Karpas-422 (cell line): ENCODE data around the gene LYSMD1. TPM values are rescaled to one million over a fixed set of nuclear protein-coding genes. Genes with fewer than 3 reads are reported as not detected.

ENCODE experiments used
- DNase-seq: peaks from one replicate; pipeline ENCODE4 v3.0.0-alpha.2; 2015
- H2AFZ ChIP-seq: fragments of 200-600 bp; sonication (generic); 2 replicates; pipeline ENCODE4 v1.6.1; 2014; ENCODE audit warnings: antibody characterized with exemption, low read length, mixed read lengths
- H3K27ac ChIP-seq: fragments of 200-600 bp; sonication (generic); 2 replicates; pipeline ENCODE4 v1.5.1; 2014; ENCODE audit warnings: mild to moderate bottlenecking, low read length, moderate library complexity
- H3K27me3 ChIP-seq: fragments of 200-600 bp; sonication (generic); 2 replicates; pipeline ENCODE4 v1.6.1; 2014; ENCODE audit warnings: low read length, mixed read lengths
- H3K36me3 ChIP-seq: fragments of 200-600 bp; sonication (generic); 2 replicates; pipeline ENCODE4 v1.6.1; 2014; ENCODE audit warnings: low read length, mixed read lengths; ENCODE audit not compliant: insufficient read depth
- H3K4me1 ChIP-seq: fragments of 200-600 bp; sonication (generic); 2 replicates; pipeline ENCODE4 v1.6.1; 2014; ENCODE audit warnings: mild to moderate bottlenecking, low read length, mixed read lengths
- H3K4me2 ChIP-seq: fragments of 200-600 bp; sonication (generic); 2 replicates; pipeline ENCODE4 v1.6.1; 2014; ENCODE audit warnings: low read length, low read depth, mild to moderate bottlenecking; ENCODE audit not compliant: poor library complexity, severe bottlenecking
- H3K4me3 ChIP-seq: fragments of 200-600 bp; sonication (generic); 2 replicates; pipeline ENCODE4 v1.5.1; 2014; ENCODE audit warnings: mild to moderate bottlenecking, antibody characterized with exemption, low read length, mixed read lengths
- H3K79me2 ChIP-seq: fragments of 200-600 bp; sonication (generic); 2 replicates; pipeline ENCODE4 v1.6.1; 2014; ENCODE audit warnings: mild to moderate bottlenecking, low read length, mixed read lengths
- H3K9ac ChIP-seq: fragments of 200-600 bp; sonication (generic); 2 replicates; pipeline ENCODE4 v1.6.0; 2014; ENCODE audit warnings: low read length
- H3K9me2 ChIP-seq: fragments of 200-600 bp; sonication (generic), shearing (Covaris generic); replicated peaks from 2 replicates; pipeline ENCODE4 v1.6.0; 2014; ENCODE audit warnings: mild to moderate bottlenecking, low read length, moderate library complexity; ENCODE audit not compliant: insufficient read depth
- H3K9me3 ChIP-seq: fragments of 300-700, 200-600 bp; sonication (generic); 2 replicates; pipeline ENCODE4 v1.6.1; 2014; ENCODE audit warnings: low read length, mixed read lengths
- H4K20me1 ChIP-seq: fragments of 200-600 bp; sonication (generic); 2 replicates; pipeline ENCODE4 v1.6.1; 2014; ENCODE audit warnings: mild to moderate bottlenecking, antibody characterized with exemption, low read length, low read depth; ENCODE audit not compliant: insufficient read depth
- total RNA-seq: library from RNA; depleted of rRNA; stranded (reverse); fragments of >200 nt; shearing (Covaris generic); gene quantifications from 2 replicates; pipeline ENCODE4 v1.2.3, GENCODE V29; 2014; ENCODE audit warnings: low replicate concordance; rRNA removed

LYSMD1 gene
- total RNA-seq, 1 experiment from 2014 or later = 2.1 TPM

DNA sequence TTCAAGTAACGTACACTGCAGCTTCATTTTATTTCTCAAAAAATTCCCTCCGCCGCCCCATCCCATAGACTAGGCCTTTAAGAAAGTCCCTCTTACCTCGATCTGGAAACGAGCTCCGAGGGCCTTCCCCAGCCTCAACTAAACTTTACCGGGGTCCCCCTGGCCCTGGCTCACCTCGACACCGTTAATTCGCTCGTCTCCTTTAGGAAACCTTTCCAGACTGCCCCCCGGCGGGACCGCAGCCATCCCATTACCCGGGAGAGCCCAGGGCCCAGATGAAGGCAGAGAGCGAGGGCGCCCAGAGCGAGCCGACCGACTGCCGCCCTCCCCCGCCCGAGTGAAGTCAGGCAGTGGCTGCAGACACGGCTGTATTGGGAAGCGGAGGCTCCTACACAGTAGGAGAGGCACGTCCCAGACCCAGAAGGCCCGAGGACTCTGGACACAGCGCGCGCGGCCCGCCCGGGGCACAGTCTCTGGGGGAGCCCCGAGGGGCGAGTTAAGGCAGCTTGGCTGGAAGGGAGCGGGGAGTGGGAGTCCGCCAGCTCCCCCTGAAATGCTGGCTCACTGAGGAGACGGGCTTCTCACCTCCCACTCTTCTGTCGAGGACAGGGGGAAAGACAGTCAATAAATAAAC, 33.9 kb downstream of the LYSMD1 start:
- H3K4me3 ChIP-seq = no peak overlapping the region
- no peaks in the 10 kb centered on the region for H3K9me2 ChIP-seq
- no peak overlapping the region for H3K27ac ChIP-seq
- no peak overlapping the region for H3K9ac ChIP-seq
- H3K4me1 ChIP-seq = no peaks in the 10 kb centered on the region
- H4K20me1 ChIP-seq = no peaks in the 10 kb centered on the region
- no peak overlapping the region for H3K4me2 ChIP-seq
- DNase-seq = no peak
- no peaks in the 10 kb centered on the region for H3K9me3 ChIP-seq
- H3K27me3 ChIP-seq = no peaks in the 10 kb centered on the region
- no peaks in the 10 kb centered on the region for H3K36me3 ChIP-seq
- no peaks in the 10 kb centered on the region for H3K79me2 ChIP-seq
- no peak overlapping the region for H2AFZ ChIP-seq

DNA sequence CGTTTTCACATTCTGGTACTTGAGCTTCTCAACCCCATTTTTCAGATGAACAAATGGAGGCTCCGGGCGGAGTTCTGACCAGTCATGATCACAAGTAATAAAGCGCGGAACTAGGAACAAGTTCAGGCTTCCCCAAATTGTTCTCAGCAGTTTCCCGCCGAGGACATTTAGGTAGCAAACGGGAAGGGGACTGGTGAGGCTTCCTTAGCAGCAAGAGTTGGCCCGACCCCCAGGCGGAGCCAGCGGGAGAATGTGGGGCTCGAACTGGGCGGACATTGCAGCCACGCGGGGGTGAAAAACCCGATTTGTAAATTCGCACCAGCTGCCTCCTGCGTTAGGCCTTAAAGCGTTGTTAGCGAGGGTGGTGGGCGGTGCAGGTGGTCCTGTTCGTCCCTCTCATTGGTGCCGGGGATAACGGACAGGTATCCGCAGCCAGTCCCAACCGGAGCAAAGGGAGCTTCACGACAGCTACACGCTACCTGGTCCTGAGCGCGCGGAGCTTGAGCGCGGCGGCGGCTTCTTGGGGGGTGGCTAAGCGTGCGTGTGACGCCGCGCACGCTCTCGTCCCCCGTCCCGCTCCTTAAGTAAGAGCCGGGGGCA, 34.6 kb downstream of the LYSMD1 start:
- Histone ChIP-seq H2AFZ (no peak overlapping the region), H3K27me3 (no peaks in the 10 kb centered on the region), H3K9me3 (no peaks in the 10 kb centered on the region), H4K20me1 (no peaks in the 10 kb centered on the region), H3K4me3 (no peak overlapping the region), H3K36me3 (no peaks in the 10 kb centered on the region), H3K9me2 (no peaks in the 10 kb centered on the region), H3K9ac (no peak overlapping the region), H3K4me2 (no peak overlapping the region), H3K4me1 (no peaks in the 10 kb centered on the region), H3K27ac (no peak overlapping the region), H3K79me2 (no peaks in the 10 kb centered on the region)
- DNase-seq = no peak

DNA sequence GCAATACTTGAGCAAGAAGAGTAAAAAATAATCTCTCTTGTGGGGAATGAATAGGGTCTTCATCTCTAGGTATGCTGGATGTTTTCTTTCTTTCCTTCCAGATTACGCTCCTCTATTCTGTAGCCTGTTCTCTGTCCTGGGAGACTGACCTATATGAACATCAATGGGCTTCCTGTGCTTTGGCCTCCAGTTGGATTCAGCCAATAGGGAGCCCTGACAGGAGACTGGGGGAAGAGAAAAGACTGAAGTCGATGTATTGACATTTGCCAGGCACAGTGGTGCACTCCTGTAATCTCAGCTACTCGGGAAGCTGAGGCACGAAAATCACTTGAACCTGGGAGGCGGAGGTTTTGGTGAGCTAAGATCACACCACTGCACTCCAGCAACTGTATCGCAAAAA, 36.9 kb downstream of the LYSMD1 start:
- Histone ChIP-seq H3K36me3 (no peaks in the 10 kb centered on the region), H3K9me2 (no peaks in the 10 kb centered on the region), H3K27ac (no peak overlapping the region), H3K79me2 (no peaks in the 10 kb centered on the region), H3K27me3 (no peaks in the 10 kb centered on the region), H3K9me3 (no peaks in the 10 kb centered on the region), H3K4me2 (no peak overlapping the region), H3K9ac (no peak overlapping the region), H3K4me1 (no peaks in the 10 kb centered on the region), H2AFZ (no peak overlapping the region), H3K4me3 (no peak overlapping the region), H4K20me1 (no peaks in the 10 kb centered on the region)
- no peak for DNase-seq

DNA sequence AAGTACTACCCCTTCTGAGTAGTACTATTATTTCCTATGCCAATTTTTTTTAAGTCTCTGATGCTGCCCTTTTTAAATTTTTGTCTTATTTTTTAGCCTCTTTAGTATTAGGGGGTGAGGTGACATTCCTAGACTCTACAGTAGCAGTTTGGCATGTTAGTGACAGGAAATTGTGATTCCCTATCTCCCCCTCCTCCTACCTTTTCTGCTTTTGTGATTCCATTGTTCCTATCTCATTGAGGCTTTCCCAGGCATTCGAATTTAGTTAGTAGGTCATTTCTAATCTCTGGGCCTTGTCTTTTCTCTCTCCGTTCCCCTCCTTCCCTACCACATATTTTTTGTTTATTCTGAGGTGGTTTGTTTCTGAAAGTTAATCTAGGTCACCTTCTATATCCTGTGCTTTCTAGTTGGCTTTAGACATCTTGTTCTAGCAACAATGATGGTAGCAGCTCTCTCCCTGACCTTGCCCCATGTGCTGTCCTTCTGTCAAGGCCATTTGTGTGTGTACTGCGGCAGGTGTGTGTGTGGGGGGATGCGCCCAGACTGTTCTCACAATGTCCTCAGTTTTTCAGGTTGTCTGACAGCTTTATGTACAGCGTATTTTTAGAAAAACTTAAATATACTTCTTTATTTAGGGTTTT, 40.8 kb downstream of the LYSMD1 start:
- H3K9me2 ChIP-seq = no peaks in the 10 kb centered on the region

DNA sequence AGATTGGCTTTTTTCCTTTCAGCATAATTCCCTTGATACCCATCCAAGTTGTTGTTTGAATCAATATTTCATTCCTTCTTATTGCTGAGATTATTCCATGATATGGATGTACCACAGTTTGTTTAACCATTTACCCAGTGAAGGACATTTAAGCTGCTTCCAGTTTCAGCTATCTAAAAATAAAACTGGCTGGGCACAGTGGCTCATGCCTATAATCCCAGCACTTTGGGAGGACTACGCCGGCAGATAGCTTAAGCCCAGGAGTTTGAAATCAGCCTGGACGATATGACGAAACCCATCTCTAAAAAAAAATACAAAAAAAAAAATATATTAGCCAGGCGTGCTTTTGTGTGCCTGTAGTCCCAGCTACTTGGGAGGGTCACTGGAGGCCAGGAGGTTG, 51.8 kb downstream of the LYSMD1 start:
- no peak overlapping the region for H3K4me2 ChIP-seq
- no peaks in the 10 kb centered on the region for H3K4me1 ChIP-seq
- H3K27ac ChIP-seq = no peak overlapping the region
- H3K4me3 ChIP-seq = no peak overlapping the region
- no peak overlapping the region for H2AFZ ChIP-seq
- no peaks in the 10 kb centered on the region for H3K9me2 ChIP-seq
- H3K9ac ChIP-seq = no peak overlapping the region
- no peak for DNase-seq
- H4K20me1 ChIP-seq = no peaks in the 10 kb centered on the region
- H3K27me3 ChIP-seq = no peaks in the 10 kb centered on the region
- H3K79me2 ChIP-seq = no peaks in the 10 kb centered on the region
- H3K9me3 ChIP-seq = no peaks in the 10 kb centered on the region
- no peaks in the 10 kb centered on the region for H3K36me3 ChIP-seq

More for the DNA sequence above, 40.8 kb downstream of the LYSMD1 start:
- H3K27me3 ChIP-seq = no peaks in the 10 kb centered on the region
- no peak overlapping the region for H2AFZ ChIP-seq
- no peak overlapping the region for H3K4me2 ChIP-seq
- H3K9ac ChIP-seq = no peak overlapping the region
- H3K36me3 ChIP-seq = no peaks in the 10 kb centered on the region
- no peaks in the 10 kb centered on the region for H3K4me1 ChIP-seq
- H4K20me1 ChIP-seq = no peaks in the 10 kb centered on the region
- DNase-seq = no peak
- no peak overlapping the region for H3K4me3 ChIP-seq
- no peaks in the 10 kb centered on the region for H3K9me3 ChIP-seq
- H3K79me2 ChIP-seq = no peaks in the 10 kb centered on the region
- H3K27ac ChIP-seq = no peak overlapping the region

Other genes starting within 250 kb of the LYSMD1 start
- 47.0 and 60.1 TPM in 2 replicates for gene SETDB1, start 239.5 kb downstream of the LYSMD1 start, total RNA-seq
- gene CERS2, start 191.1 kb downstream of the LYSMD1 start, total RNA-seq = 91.6 and 140 TPM in 2 replicates
- gene ANXA9, start 183.6 kb downstream of the LYSMD1 start, total RNA-seq = 0.19 and 0.47 TPM in 2 replicates
- gene MINDY1, start 159.0 kb downstream of the LYSMD1 start, total RNA-seq = 9.9 and 13.0 TPM in 2 replicates
- 28.8 and 35.0 TPM in 2 replicates for gene PRUNE1, start 157.5 kb downstream of the LYSMD1 start, total RNA-seq
- gene BNIPL, start 129.3 kb downstream of the LYSMD1 start, total RNA-seq = 0.63 and 1.4 TPM in 2 replicates
- gene C1orf56, start 118.2 kb downstream of the LYSMD1 start, total RNA-seq = 2.5 and 4.6 TPM in 2 replicates
- gene CDC42SE1, start 106.3 kb downstream of the LYSMD1 start, total RNA-seq = 90.8 and 100 TPM in 2 replicates
- 5.3 and 8.3 TPM in 2 replicates for gene MLLT11, start 105.5 kb downstream of the LYSMD1 start, total RNA-seq
- 6.7 and 6.9 TPM in 2 replicates for gene GABPB2, start 95.1 kb downstream of the LYSMD1 start, total RNA-seq
- gene SEMA6C, start 19.3 kb downstream of the LYSMD1 start, total RNA-seq = 1.4 and 1.6 TPM in 2 replicates
- 29.3 and 30.7 TPM in 2 replicates for gene TNFAIP8L2, start 9.3 kb downstream of the LYSMD1 start, total RNA-seq
- 78.9 and 84.1 TPM in 2 replicates for gene SCNM1, start 242 bp upstream of the LYSMD1 start, total RNA-seq
- 0.52 TPM in 1 of 2 replicates, not detected in the other for gene TMOD4, start 10.1 kb upstream of the LYSMD1 start, total RNA-seq
- 54.4 and 59.8 TPM in 2 replicates for gene VPS72, start 24.3 kb upstream of the LYSMD1 start, total RNA-seq
- gene PIP5K1A, start 32.6 kb upstream of the LYSMD1 start, total RNA-seq = 72.8 and 75.9 TPM in 2 replicates
- gene PSMD4, start 88.8 kb upstream of the LYSMD1 start, total RNA-seq = 99.7 and 167 TPM in 2 replicates
- gene ZNF687, start 116.4 kb upstream of the LYSMD1 start, total RNA-seq = 21.3 and 33.5 TPM in 2 replicates
- 29.4 and 42.6 TPM in 2 replicates for gene PI4KB, start 161.5 kb upstream of the LYSMD1 start, total RNA-seq
- 101 and 159 TPM in 2 replicates for gene RFX5, start 181.3 kb upstream of the LYSMD1 start, total RNA-seq
- gene SELENBP1, start 206.8 kb upstream of the LYSMD1 start, total RNA-seq = not detected in 2 replicates
- gene PSMB4, start 233.7 kb upstream of the LYSMD1 start, total RNA-seq = 346 and 381 TPM in 2 replicates